Activated CD4-positive, CD25-positive, alpha-beta regulatory T cell treated with anti-CD3 and anti-CD28 coated beads, Interleukin-2, amount 50 U/mL, for 72 hours (primary cell): ENCODE data around the gene PHF13.
"Not testable (repeated sequence)": the region's sequence is repeated elsewhere in the genome, so short reads cannot be mapped to it uniquely, and the experiment has no call there.

Experiments used
- DNase-seq: peaks from one replicate; pipeline ENCODE4 v3.0.0; 2021

PHF13 gene

GRCh38 chr1:6631058-6631457, 17.5 kb downstream of the PHF13 start:
- no peak for DNase-seq

- DNase-seq: no peak
Observed at GRCh38 chr1:6632588-6633514, 19.3 kb downstream of the PHF13 start.

GRCh38 chr1:6634371-6635052, 21.0 kb downstream of the PHF13 start:
- peak; percentile 40 for DNase-seq

GRCh38 chr1:6635161-6635909, 21.8 kb downstream of the PHF13 start:
- DNase-seq: no peak

GRCh38 chr1:6635910-6636760, 22.6 kb downstream of the PHF13 start:
- DNase-seq: no peak

GRCh38 chr1:6636778-6637177, 23.2 kb downstream of the PHF13 start:
- not testable (repeated sequence) for DNase-seq

- no peak for DNase-seq
Observed at GRCh38 chr1:6637770-6638169, 24.2 kb downstream of the PHF13 start.

- no peak for DNase-seq
Observed at GRCh38 chr1:6638226-6638625, 24.7 kb downstream of the PHF13 start.

GRCh38 chr1:6640867-6641266, 27.3 kb downstream of the PHF13 start:
- not testable (repeated sequence) for DNase-seq

GRCh38 chr1:6645018-6645417, 31.5 kb downstream of the PHF13 start:
- DNase-seq: no peak

GRCh38 chr1:6646499-6647148, 33.1 kb downstream of the PHF13 start:
- no peak for DNase-seq

- no peak for DNase-seq
Observed at GRCh38 chr1:6648556-6648955, 35.0 kb downstream of the PHF13 start.

- no peak for DNase-seq
Observed at GRCh38 chr1:6651909-6652308, 38.4 kb downstream of the PHF13 start.

- no peak for DNase-seq
Observed at GRCh38 chr1:6652986-6653385, 39.5 kb downstream of the PHF13 start.

GRCh38 chr1:6653436-6654290, 40.1 kb downstream of the PHF13 start:
- no peak for DNase-seq

- no peak for DNase-seq
Observed at GRCh38 chr1:6657138-6657537, 43.6 kb downstream of the PHF13 start.

GRCh38 chr1:6658359-6659060, 45.0 kb downstream of the PHF13 start:
- no peak for DNase-seq

GRCh38 chr1:6660415-6661049, 47.0 kb downstream of the PHF13 start:
- DNase-seq: no peak

GRCh38 chr1:6662468-6662867, 48.9 kb downstream of the PHF13 start:
- not testable (repeated sequence) for DNase-seq

GRCh38 chr1:6666696-6667095, 53.2 kb downstream of the PHF13 start:
- no peak for DNase-seq
